Activated CD8-positive, alpha-beta memory T cell treated with anti-CD3 and anti-CD28 coated beads, Interleukin-2, amount 50 U/mL, for 1 hour (primary cell): Measurements from ENCODE around the gene ERCC6L2.

Source experiments
- DNase-seq: peaks from one replicate; pipeline ENCODE4 v3.0.0-alpha.2; 2020; ENCODE audit errors: extremely low read depth

Gene ERCC6L2

DNA sequence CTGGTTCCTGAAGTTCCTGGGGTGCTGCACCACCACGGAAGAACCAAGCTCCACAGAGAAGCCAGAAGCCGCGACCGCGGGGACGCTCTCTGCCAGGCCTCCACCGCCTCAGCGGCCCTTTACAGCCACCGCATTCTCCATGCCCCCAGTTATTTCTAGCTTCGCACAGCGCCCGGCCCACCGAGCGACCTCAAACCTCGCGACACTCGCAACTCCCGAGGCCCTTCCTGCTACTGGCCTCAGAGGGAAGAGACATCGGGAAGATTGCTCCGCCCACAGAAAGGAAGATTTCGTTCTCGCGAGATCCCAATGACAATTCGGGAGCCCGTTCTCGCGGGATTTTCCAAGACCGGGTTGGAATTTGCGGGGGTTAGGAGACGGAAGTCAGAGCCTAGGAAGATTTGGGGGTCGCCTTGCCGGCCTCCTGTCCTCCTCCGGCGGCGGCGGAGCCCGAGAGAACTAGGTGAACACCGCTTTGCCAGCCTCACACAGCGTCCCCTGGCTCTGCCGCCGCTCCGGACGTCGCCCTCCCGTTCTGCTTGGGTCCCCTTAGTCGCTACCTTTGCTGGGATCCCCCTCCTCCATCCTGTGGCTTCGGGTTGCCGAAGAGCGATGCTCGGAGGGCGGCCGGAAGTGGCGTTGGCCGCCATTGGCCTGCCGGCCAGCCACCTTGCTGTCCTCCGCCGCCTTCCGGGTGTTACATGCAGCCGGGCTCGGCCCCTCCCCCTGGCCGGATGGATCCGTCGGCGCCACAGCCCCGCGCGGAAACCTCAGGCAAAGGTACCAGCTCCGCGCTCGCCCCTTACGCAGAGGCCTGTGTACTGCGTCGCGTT is at the start of gene ERCC6L2:
TSS of gene ERCC6L2 (plus strand) at position 387 of the 833 bp plus-strand sequence. CDS start at position 735, 348 bp downstream.
- peak; percentile 78 for DNase-seq

- no peak for DNase-seq
Measured at GRCh38 chr9:95826183-95826838, 49.2 kb upstream of the ERCC6L2 start.

GRCh38 chr9:95830768-95831167 is 44.7 kb upstream of the ERCC6L2 start:
- DNase-seq = no peak

- DNase-seq = no peak
Measured at GRCh38 chr9:95831810-95832209, 43.7 kb upstream of the ERCC6L2 start.

DNA sequence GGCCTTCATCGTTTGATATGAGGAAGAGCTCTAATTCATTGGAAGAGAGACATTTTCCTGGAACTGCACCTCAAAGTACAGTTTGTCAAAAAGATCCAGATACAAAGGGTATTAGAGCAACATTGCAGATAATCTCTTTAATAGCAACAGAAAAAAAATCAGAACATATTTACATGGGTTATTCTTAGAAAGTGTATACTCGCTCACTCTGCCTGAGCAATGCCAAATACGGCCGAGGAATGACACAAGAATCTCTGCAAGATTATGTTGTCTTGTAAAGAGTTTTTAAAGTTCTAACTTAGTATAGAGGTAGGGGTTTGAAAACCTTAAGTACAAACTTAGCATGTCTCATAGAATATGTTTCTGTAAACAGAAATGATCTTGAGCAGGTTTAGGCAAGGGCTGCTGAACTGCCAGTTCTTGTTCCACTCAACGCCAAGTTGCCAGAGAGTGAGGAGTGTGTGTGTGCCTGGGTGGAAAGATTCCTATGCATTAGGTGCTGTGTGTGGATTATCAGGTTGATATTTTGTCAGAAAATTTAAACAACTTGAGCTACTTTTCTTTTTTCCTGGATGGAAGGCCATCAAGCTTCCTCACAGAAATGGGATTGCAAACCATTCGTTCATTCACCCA is 41.8 kb upstream of the ERCC6L2 start:
- no peak for DNase-seq

GRCh38 chr9:95834281-95834907 is 41.1 kb upstream of the ERCC6L2 start:
- DNase-seq = no peak

DNA sequence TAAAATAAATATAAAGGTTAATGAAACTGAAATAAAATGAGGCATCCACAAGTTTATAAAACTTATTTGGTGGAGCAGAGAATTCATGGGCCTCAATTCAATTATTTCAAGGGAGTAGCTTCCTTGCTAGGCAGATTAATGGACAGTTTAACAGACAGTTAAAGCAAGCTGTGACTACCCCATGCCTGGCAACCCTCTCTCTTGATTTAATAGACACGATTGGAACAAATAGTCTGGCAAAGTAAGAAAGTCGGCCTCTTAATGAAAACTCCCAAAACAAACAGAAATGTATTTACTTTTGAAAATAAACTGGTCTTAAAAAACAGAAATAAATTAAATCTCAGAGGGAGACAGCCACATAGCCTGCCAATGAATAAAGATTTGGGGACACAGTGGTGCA is 40.1 kb upstream of the ERCC6L2 start:
- DNase-seq = no peak

DNA sequence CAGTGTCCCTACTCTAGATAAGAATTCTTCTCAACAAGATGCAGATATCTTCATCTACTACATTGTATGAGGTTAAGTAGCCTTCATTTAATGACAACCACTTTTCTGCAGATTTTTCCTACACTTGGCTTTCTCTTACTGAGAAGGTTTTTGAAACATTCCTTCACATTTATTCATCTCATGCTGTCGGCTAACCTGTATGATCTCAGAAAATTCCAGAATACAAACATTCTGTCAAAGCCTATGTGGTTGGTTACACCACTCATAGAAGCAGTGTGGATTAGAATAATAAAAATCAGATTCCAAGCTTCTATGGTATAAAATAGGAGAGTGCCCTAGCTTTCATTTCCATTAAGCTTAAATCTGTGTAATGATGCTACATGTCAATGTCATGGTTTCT is 39.4 kb upstream of the ERCC6L2 start:
- DNase-seq = no peak

GRCh38 chr9:95839012-95839411 is 36.5 kb upstream of the ERCC6L2 start:
- no peak for DNase-seq

DNA sequence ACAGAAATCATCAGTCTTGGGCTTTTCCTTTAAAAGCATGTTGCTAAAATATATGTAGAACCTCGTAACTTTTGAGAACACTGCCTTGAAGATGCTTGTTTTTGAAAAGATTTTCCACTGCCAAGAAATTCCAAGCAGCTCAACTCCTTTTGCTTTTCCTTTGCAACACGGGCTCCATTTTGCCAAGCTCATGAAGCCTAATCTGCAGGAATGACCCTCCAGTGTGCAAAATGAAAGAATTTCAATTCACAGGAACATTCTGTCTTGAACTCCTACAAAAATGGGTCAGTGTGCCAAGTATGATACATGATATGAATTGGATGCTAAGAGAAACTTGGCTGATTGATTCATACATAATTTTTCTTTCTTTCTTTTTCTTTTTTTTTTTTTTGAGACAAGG is 35.4 kb upstream of the ERCC6L2 start:
- no peak for DNase-seq

DNA sequence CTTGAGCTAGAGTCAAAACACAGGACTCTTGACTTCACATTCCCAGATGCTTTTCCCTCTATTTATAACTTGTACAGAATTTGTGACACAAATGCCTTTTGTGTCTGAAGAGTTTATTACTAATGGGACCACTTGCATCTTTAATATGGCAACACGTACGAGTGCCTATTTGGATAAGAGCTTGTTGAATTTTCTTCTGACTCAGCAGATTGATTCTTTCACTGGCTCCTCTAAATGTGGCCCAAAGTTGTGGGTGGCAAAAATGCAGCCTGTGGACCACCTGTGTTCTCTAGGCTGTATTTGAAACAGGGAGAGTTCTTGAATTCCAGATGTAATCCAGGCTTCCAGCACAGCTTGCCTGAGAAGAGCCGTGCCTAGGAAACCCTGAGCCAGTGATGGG is 34.1 kb upstream of the ERCC6L2 start:
- no peak for DNase-seq

DNA sequence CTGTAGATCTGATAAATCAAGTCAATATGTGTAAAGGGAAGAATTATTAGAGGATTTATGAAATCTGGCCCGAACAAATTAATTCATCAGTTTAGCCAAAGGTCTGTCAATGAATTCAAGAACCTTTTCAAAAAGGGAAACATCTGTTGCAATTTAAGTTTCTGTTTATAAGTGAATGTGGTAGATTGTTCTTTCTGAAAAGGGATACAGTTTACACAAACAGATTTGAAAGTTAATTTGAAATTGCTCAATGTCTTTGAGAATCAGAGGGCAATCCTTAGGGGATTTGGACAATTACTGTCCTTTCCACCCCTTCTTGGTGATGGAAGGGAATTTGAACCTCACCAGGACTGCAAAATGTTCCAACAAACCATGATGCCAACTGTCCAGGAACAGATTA is 29.7 kb upstream of the ERCC6L2 start:
- no peak for DNase-seq

DNA sequence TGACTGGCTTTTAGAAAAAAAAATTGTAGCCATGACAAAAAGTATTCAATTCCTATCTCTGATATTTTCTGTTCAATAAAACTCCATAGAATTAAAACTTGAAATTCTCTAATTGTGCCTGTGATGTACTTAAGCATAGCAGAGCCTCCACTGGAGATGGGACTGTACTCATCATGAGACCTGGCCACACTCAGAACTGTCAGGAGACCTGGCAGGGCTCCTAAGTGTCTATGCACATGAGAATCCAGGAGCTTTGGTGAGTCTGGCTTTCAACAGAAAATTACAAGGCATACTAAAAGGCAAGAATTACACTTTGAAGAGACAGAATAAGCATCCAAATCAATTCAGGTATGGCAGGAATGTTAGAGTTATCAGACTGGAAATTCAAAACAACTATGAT is 26.7 kb upstream of the ERCC6L2 start:
- no peak for DNase-seq

DNA sequence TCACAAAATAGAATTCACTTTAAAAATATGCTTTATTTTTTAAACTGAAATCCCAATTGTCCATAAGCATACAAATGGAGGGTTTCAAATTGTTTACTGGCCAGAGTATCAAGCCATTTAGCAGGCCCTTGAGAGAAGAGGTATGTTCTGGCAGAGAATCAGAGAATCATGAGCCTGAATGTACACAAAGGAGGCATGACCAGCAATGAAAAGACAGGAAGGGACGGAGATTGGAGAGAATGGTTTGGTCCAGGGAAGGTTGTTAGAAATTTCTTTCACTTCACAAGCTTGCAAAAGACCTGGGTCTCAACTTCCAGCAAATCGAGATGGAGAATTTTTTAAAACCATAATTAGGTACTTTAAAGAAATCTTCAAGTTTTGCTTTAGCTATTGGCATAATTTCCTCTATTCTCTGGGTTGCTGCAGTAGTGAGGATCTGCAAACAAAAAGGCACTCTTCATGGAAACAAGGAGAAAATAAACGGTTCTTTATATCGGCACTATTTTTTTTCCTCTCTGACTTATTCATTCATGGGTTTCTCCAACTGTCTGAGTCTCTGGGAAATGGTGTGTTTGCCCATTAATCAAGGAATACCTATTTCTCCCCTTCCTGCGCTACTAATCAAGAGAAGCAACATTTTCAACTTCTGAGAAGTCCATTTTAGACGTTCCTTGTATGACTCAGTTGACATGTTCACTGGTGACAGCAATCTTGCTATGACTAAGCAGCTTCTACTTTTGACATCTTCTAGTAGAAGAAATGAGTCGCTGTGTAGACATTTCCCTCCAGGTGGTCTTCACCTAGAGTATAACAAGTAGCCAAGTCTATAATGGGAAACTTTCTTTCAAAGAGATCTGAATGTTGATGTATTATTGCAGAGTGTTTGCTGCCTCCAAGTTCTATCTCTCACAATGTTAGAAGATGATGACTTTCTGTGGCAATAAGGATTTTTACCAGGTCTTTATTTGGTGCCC is 23.1 kb upstream of the ERCC6L2 start:
- DNase-seq = no peak

DNA sequence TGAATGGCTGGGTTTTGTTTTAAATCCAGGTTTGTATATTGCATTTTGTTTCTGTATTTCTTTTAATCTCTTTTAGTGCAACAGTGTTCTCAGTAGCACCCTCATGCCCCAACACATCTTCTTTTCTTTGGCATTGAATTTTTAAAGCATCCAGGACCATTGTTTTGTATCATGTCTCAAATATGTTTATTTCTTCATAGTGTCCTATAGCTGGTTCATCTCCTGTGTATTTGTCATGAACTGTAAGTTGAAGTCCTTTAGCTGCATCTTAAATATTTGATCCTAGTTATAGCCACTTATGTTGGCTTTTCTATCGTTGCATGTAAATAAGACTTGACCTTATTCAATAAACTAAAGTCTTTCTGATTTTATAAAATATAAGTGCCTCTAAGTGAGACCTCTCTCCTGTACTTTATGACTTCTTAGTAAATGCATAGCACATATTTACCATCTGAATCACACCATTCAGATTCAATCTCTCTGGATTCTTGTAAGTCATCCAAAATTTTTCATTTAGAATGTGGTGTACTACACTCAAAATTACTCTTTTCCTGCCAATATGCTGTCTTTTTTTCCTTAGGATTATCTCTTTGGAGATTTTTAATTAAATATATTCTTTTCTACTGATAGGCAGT is 21.0 kb upstream of the ERCC6L2 start:
- no peak for DNase-seq

- DNase-seq = no peak
Measured at GRCh38 chr9:95855961-95856360, 19.5 kb upstream of the ERCC6L2 start.

DNA sequence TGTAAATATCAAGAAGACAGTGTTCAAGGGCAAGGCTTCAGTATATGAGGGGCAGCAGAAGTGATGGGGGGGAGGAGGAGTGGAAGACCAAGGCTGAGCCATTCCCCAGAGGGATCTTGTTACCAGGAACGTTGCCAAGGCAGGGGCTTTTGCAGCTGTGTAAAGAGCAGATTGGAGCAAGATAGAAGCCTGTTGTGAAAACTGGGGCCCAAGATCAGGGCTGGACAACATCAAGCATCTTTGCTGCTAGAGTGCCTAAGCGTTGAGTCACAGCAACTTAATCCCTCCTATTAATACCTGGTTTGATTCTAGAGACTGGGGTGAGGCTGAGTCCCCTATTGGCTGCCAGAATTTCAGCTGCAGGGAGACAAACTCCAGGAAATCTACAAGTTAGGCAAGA is 18.4 kb upstream of the ERCC6L2 start:
- DNase-seq = no peak

GRCh38 chr9:95857896-95858295 is 17.6 kb upstream of the ERCC6L2 start:
- DNase-seq = no peak

DNA sequence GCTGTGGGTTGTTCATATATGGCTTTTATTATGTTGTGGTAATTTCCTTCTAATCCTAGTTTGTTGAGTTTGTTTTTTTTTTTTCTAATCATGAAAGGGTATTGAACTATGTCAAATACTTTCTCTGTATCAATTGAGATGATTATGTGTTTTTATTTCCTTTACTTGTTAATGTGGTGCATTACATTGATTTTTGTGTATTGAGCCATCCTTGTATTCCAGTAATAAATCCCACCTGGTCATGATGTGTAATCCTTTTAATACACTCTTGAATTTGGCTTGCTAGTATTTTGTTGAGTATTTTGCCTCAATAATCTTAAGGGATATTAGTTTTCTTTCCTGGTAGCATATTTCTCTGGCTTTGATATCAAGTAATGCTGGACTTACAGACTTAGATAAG is 13.1 kb upstream of the ERCC6L2 start:
- no peak for DNase-seq

- no peak for DNase-seq
Measured at GRCh38 chr9:95864852-95865580, 10.5 kb upstream of the ERCC6L2 start.
